Measurements from ENCODE around the gene CCNI2. TPM values are rescaled to one million over a fixed set of nuclear protein-coding genes. Genes with fewer than 3 reads are reported as not detected.

Gene CCNI2
- total RNA-seq, 1 experiment from 2014 or later = 0.49 TPM

DNA sequence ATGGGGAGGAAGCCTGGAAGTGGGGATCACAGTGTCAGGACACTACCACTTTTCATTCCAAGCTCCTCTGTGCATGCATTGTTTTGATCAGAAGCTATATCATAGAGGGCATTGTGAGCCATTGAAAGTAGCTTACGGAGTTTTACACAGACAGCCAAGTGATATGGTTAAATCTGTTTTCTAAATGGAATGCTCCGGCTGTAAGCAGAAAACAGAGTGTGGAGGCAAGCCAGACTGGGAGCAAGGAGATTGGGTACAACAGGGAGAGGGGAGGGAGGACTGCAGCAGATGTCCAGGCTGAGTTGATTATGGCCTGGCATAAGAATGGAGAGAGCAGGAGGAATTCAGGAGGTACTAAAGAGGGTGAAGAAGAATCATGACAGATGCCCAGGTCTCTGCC lies 50.4 kb downstream of the CCNI2 start:
- no peak for ATAC-seq
- H3K27me3 ChIP-seq (ENCODE audit: control insufficient read depth, insufficient read depth, low read length) = no peaks in the 10 kb centered on the region; the same call in 1 of the 2 replicates
- CTCF ChIA-PET = interaction anchor here (0.7 kb wide), 1 partner anchor 258 kb away, joined by 7 read pairs; no protein-coding TSS in a partner anchor

DNA sequence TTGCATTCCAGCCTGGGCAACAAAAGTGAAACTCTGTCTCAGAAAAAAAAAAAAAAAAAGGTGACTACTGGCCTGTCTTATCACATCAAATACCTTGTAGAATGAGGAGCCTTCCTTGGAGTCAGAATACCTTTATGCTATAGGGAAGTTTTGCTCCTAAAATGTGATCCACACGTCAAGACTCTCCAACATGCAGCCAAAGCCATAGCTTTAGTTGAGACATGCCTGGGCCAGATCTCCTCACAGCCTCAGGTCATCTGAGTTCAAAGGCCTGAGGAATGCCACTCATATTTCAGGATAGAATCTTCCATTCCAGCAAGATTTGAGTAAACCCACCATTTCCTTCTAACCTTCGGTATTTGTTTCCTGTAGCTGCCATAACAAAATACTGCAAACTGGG lies 52.2 kb downstream of the CCNI2 start:
- TF ChIP-seq, protein P1, sequence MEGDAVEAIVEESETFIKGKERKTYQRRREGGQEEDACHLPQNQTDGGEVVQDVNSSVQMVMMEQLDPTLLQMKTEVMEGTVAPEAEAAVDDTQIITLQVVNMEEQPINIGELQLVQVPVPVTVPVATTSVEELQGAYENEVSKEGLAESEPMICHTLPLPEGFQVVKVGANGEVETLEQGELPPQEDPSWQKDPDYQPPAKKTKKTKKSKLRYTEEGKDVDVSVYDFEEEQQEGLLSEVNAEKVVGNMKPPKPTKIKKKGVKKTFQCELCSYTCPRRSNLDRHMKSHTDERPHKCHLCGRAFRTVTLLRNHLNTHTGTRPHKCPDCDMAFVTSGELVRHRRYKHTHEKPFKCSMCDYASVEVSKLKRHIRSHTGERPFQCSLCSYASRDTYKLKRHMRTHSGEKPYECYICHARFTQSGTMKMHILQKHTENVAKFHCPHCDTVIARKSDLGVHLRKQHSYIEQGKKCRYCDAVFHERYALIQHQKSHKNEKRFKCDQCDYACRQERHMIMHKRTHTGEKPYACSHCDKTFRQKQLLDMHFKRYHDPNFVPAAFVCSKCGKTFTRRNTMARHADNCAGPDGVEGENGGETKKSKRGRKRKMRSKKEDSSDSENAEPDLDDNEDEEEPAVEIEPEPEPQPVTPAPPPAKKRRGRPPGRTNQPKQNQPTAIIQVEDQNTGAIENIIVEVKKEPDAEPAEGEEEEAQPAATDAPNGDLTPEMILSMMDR (IDR thresholded peaks at IDR 0.05) = no peak
- no peak for TF ChIP-seq SIN3A (IDR thresholded peaks at IDR 0.05; ENCODE audit: borderline replicate concordance, insufficient read depth, low read depth, low read length)
- TF ChIP-seq POLR2AphosphoS5 (IDR thresholded peaks at IDR 0.05; ENCODE audit: low read depth, low read length) = no peak
- TF ChIP-seq, protein P2, sequence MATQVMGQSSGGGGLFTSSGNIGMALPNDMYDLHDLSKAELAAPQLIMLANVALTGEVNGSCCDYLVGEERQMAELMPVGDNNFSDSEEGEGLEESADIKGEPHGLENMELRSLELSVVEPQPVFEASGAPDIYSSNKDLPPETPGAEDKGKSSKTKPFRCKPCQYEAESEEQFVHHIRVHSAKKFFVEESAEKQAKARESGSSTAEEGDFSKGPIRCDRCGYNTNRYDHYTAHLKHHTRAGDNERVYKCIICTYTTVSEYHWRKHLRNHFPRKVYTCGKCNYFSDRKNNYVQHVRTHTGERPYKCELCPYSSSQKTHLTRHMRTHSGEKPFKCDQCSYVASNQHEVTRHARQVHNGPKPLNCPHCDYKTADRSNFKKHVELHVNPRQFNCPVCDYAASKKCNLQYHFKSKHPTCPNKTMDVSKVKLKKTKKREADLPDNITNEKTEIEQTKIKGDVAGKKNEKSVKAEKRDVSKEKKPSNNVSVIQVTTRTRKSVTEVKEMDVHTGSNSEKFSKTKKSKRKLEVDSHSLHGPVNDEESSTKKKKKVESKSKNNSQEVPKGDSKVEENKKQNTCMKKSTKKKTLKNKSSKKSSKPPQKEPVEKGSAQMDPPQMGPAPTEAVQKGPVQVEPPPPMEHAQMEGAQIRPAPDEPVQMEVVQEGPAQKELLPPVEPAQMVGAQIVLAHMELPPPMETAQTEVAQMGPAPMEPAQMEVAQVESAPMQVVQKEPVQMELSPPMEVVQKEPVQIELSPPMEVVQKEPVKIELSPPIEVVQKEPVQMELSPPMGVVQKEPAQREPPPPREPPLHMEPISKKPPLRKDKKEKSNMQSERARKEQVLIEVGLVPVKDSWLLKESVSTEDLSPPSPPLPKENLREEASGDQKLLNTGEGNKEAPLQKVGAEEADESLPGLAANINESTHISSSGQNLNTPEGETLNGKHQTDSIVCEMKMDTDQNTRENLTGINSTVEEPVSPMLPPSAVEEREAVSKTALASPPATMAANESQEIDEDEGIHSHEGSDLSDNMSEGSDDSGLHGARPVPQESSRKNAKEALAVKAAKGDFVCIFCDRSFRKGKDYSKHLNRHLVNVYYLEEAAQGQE (IDR thresholded peaks at IDR 0.05; ENCODE audit: insufficient read depth in 1 of 2, low read depth in 2 of 2, low read length in 1 of 2) = no peak
- no peak for TF ChIP-seq TCF7L2 (IDR thresholded peaks at IDR 0.05; ENCODE audit: low read depth, low read length)
- Histone ChIP-seq H3K4me1 (ENCODE audit: control insufficient read depth, insufficient read depth, low read length) (no peaks in the 10 kb centered on the region), H3K27me3 (ENCODE audit: control insufficient read depth, insufficient read depth, low read length) (no peaks in the 10 kb centered on the region; the same call in 1 of the 2 replicates), H3K4me3 (ENCODE audit: low read depth in 2 of 2, low read length in 2 of 2) (no peak overlapping the region), H3K27ac (ENCODE audit: low read length) (no peak overlapping the region), H3K36me3 (ENCODE audit: control insufficient read depth, insufficient read depth, low read length) (no peaks in the 10 kb centered on the region), H3K9me3 (ENCODE audit: control insufficient read depth, insufficient read depth, low read depth, low read length) (no peaks in the 10 kb centered on the region)
- no peak for DNase-seq (ENCODE audit: low read depth, low spot score)
- intact Hi-C loops (cut with micrococcal nuclease; ENCODE audit: unreplicated experiment) = no loop called here
- ATAC-seq = no peak
- ChIA-PET POLR2A (interaction anchor here (0.6 kb wide), 1 partner anchor 428 kb away, joined by 15 read pairs; no protein-coding TSS in a partner anchor), CTCF (interaction anchor here (0.7 kb wide), 1 partner anchor 21 kb away, joined by 3 read pairs; no protein-coding TSS in a partner anchor)
- no TSS peak for BruUV-seq (replicated peaks)
- in situ Hi-C loops (cut with HindIII; ENCODE audit: low pct_unique_long_range_greater_than_20kb, low sequenced_read_pairs) = no loop called here

More for the DNA sequence above, 50.4 kb downstream of the CCNI2 start:
- in situ Hi-C loops (cut with HindIII; ENCODE audit: low pct_unique_long_range_greater_than_20kb, low sequenced_read_pairs) = no loop called here
- H3K27ac ChIP-seq (ENCODE audit: low read length) = no peak overlapping the region
- no peak for DNase-seq (ENCODE audit: low read depth, low spot score)
- H3K9me3 ChIP-seq (ENCODE audit: control insufficient read depth, insufficient read depth, low read depth, low read length) = no peaks in the 10 kb centered on the region
- intact Hi-C loops (cut with micrococcal nuclease; ENCODE audit: unreplicated experiment) = no loop called here
- TF ChIP-seq, protein P2 (IDR thresholded peaks at IDR 0.05; ENCODE audit: insufficient read depth in 1 of 2, low read depth in 2 of 2, low read length in 1 of 2) = no peak
- TF ChIP-seq TCF7L2 (IDR thresholded peaks at IDR 0.05; ENCODE audit: low read depth, low read length) (no peak), SIN3A (IDR thresholded peaks at IDR 0.05; ENCODE audit: borderline replicate concordance, insufficient read depth, low read depth, low read length) (no peak), POLR2AphosphoS5 (IDR thresholded peaks at IDR 0.05; ENCODE audit: low read depth, low read length) (no peak)
- TF ChIP-seq, protein P1 (IDR thresholded peaks at IDR 0.05) = no peak
- POLR2A ChIA-PET = no interaction called here
- no peaks in the 10 kb centered on the region for H3K4me1 ChIP-seq (ENCODE audit: control insufficient read depth, insufficient read depth, low read length)
- no TSS peak for BruUV-seq (replicated peaks)
- H3K4me3 ChIP-seq (ENCODE audit: low read depth in 2 of 2, low read length in 2 of 2) = no peak overlapping the region
- no peaks in the 10 kb centered on the region for H3K36me3 ChIP-seq (ENCODE audit: control insufficient read depth, insufficient read depth, low read length)

Measured in Panc1 (cell line).